Right atrium auricular region (tissue), 2 donors: ENCODE measurements around the gene GPC6. TPM values are rescaled to one million over a fixed set of nuclear protein-coding genes. Genes with fewer than 3 reads are reported as not detected.

Source experiments
- DNase-seq: peaks from one replicate; pipeline ENCODE4 v3.0.0-alpha.2; 2019; ENCODE audit warnings: low spot score
- H3K27ac ChIP-seq, 2 donors: fragments of 200-600 bp; sonication (generic); 1 replicate in 1 of 2; 2 replicates in 1 of 2; pipeline ENCODE4 v1.5.1; 2016 to 2019
- H3K27me3 ChIP-seq, 2 donors: fragments of 200-600 bp; sonication (generic); one replicate each; pipeline versions ENCODE4 v1.5.1 to v1.6.0; 2017 to 2019
- H3K36me3 ChIP-seq: fragments of 200-600 bp; sonication (generic); one replicate; pipeline ENCODE4 v1.5.1; 2016
- H3K4me1 ChIP-seq, 2 donors: fragments of 200-600 bp; sonication (generic); one replicate each; pipeline versions ENCODE4 v1.5.1 to v1.6.0; 2017 to 2019
- H3K4me3 ChIP-seq, 2 donors: fragments of 200-600 bp; sonication (generic); 1 replicate in 1 of 2; 2 replicates in 1 of 2; pipeline ENCODE4 v1.5.1; 2017 to 2019; ENCODE audit warnings: mild to moderate bottlenecking in 1 of 2, moderate library complexity in 1 of 2
- H3K9me3 ChIP-seq, 2 donors: fragments of 200-600 bp; sonication (generic); one replicate each; pipeline ENCODE4 v1.5.1; 2019
- total RNA-seq, 2 donors: library from RNA; depleted of rRNA; stranded (reverse); fragments of >200 nt; gene quantifications; one replicate each; pipeline ENCODE4 v1.1.0, GENCODE V29; 2016
- TF ChIP-seq, protein P1 (sequence below), 2 donors: fragments of 200-600 bp; sonication (generic); IDR thresholded peaks; one replicate each; pipeline ENCODE4 v1.5.1; 2019; ENCODE audit warnings: antibody characterized with exemption in 2 of 2

GPC6 gene
- total RNA-seq, 2 donors from 2014 or later, result 1.3 to 3.8 TPM

- H3K4me3 ChIP-seq, result no peak overlapping the region
- no peak for DNase-seq
- H3K36me3 ChIP-seq, result no peaks in the 10 kb centered on the region
- H3K9me3 ChIP-seq, result peaks cover 0 to 11% of the 10 kb centered on the region in 2 donors
- H3K27ac ChIP-seq, result no peak overlapping the region
- no peaks in the 10 kb centered on the region for H3K4me1 ChIP-seq
- no peaks in the 10 kb centered on the region for H3K27me3 ChIP-seq
- TF ChIP-seq, protein P1, sequence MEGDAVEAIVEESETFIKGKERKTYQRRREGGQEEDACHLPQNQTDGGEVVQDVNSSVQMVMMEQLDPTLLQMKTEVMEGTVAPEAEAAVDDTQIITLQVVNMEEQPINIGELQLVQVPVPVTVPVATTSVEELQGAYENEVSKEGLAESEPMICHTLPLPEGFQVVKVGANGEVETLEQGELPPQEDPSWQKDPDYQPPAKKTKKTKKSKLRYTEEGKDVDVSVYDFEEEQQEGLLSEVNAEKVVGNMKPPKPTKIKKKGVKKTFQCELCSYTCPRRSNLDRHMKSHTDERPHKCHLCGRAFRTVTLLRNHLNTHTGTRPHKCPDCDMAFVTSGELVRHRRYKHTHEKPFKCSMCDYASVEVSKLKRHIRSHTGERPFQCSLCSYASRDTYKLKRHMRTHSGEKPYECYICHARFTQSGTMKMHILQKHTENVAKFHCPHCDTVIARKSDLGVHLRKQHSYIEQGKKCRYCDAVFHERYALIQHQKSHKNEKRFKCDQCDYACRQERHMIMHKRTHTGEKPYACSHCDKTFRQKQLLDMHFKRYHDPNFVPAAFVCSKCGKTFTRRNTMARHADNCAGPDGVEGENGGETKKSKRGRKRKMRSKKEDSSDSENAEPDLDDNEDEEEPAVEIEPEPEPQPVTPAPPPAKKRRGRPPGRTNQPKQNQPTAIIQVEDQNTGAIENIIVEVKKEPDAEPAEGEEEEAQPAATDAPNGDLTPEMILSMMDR (IDR thresholded peaks at IDR 0.05), result no peak
Measured at GRCh38 chr13:94412870-94413597, 1186.4 kb downstream of the GPC6 start.

- Histone ChIP-seq H3K27ac (no peak overlapping the region), H3K4me1 (no peaks in the 10 kb centered on the region), H3K36me3 (no peaks in the 10 kb centered on the region), H3K9me3 (peaks cover 0 to 11% of the 10 kb centered on the region in 2 donors), H3K27me3 (no peaks in the 10 kb centered on the region), H3K4me3 (no peak overlapping the region)
- no peak for DNase-seq
- TF ChIP-seq, protein P1 (IDR thresholded peaks at IDR 0.05), result no peak
Measured at GRCh38 chr13:94413598-94413944, 1187.0 kb downstream of the GPC6 start.

DNA sequence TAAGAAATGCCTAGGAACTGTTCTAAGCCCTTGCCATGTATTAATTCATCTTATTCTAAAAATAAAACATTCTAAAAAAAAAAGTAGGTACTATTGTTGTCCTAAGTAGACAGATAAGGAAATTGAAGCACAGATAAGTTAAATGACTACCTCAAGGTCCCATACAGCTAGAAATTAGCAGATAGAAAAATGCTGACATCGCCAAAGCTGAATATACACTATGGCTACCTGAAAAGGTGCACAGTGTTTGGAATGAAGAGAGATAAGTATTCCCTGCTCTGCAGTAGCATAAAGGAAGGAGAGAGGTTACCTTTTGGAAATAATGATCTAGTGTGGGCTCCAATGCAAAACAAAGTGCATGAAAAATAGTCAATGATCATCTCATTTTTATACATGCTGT lies 1187.5 kb downstream of the GPC6 start:
- no peaks in the 10 kb centered on the region for H3K36me3 ChIP-seq
- no peak overlapping the region for H3K4me3 ChIP-seq
- H3K27me3 ChIP-seq, result no peaks in the 10 kb centered on the region
- H3K4me1 ChIP-seq, result no peaks in the 10 kb centered on the region
- no peak for DNase-seq
- no peak overlapping the region for H3K27ac ChIP-seq
- TF ChIP-seq, protein P1 (IDR thresholded peaks at IDR 0.05), result no peak
- H3K9me3 ChIP-seq, result peaks cover 0 to 11% of the 10 kb centered on the region in 2 donors

- Histone ChIP-seq H3K4me1 (no peaks in the 10 kb centered on the region), H3K27me3 (no peaks in the 10 kb centered on the region), H3K36me3 (no peaks in the 10 kb centered on the region), H3K4me3 (no peak overlapping the region), H3K27ac (no peak overlapping the region), H3K9me3 (peaks cover 0 to 11% of the 10 kb centered on the region in 2 donors)
- no peak for DNase-seq
- TF ChIP-seq, protein P1 (IDR thresholded peaks at IDR 0.05), result no peak
Measured at GRCh38 chr13:94414708-94415107, 1188.1 kb downstream of the GPC6 start.

GRCh38 chr13:94415500-94416237 lies 1189.1 kb downstream of the GPC6 start:
- no peaks in the 10 kb centered on the region for H3K4me1 ChIP-seq
- no peak overlapping the region for H3K27ac ChIP-seq
- no peaks in the 10 kb centered on the region for H3K27me3 ChIP-seq
- TF ChIP-seq, protein P1 (IDR thresholded peaks at IDR 0.05), result no peak
- peaks cover 0 to 11% of the 10 kb centered on the region in 2 donors for H3K9me3 ChIP-seq
- no peak overlapping the region for H3K4me3 ChIP-seq
- H3K36me3 ChIP-seq, result no peaks in the 10 kb centered on the region
- DNase-seq, result no peak
